ENCODE results near the gene LRMDA.

Gene LRMDA

DNA sequence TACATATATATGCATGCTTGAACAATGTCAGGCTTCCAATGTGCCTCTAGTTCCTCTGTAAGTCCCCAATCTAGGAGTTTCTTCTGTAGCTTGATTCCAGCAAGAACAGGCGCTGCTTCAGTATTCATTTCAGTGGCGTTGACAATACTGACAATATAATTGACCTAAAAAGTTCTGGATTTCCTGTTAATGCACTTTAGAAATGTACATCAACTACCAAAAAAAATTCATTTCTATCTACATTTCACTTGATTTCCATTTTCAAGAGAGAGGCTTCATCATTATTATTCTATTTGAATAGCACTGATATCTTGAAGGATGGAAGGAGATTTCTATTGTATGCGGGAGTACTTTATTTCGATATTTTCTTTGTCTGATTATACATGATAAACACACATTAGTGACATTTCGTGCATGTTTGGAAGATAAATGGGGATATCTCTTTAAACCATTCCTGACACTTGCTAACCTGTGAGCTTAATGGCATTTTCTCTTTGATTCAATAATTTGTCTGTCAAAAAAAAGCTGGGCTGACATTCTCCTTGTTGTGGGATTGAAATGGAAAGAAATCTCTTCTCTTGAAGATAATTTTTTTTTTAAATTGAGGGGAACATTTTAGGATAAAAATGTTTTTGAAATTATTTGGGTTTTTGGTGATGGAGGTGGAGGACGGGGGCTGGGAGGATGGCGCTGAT lies 568.2 kb downstream of the LRMDA start:
- TF ChIP-seq ZBTB7A (IDR thresholded peaks at IDR 0.05; ENCODE audit: low read depth) (no peak), FOXM1 (IDR thresholded peaks at IDR 0.05; ENCODE audit: borderline replicate concordance, low read depth) (no peak), CEBPB (IDR thresholded peaks at IDR 0.05) (no peak), CREB1 (IDR thresholded peaks at IDR 0.05; ENCODE audit: low read depth) (no peak), NFIC (IDR thresholded peaks at IDR 0.05) (no peak), YY1 (IDR thresholded peaks at IDR 0.05; ENCODE audit: low read depth) (no peak)
- TF ChIP-seq, protein P1, sequence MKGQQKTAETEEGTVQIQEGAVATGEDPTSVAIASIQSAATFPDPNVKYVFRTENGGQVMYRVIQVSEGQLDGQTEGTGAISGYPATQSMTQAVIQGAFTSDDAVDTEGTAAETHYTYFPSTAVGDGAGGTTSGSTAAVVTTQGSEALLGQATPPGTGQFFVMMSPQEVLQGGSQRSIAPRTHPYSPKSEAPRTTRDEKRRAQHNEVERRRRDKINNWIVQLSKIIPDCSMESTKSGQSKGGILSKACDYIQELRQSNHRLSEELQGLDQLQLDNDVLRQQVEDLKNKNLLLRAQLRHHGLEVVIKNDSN (IDR thresholded peaks at IDR 0.05): no peak
- TF ChIP-seq, protein P2, sequence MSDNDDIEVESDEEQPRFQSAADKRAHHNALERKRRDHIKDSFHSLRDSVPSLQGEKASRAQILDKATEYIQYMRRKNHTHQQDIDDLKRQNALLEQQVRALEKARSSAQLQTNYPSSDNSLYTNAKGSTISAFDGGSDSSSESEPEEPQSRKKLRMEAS (IDR thresholded peaks at IDR 0.05): no peak
- TF ChIP-seq, protein P3, sequence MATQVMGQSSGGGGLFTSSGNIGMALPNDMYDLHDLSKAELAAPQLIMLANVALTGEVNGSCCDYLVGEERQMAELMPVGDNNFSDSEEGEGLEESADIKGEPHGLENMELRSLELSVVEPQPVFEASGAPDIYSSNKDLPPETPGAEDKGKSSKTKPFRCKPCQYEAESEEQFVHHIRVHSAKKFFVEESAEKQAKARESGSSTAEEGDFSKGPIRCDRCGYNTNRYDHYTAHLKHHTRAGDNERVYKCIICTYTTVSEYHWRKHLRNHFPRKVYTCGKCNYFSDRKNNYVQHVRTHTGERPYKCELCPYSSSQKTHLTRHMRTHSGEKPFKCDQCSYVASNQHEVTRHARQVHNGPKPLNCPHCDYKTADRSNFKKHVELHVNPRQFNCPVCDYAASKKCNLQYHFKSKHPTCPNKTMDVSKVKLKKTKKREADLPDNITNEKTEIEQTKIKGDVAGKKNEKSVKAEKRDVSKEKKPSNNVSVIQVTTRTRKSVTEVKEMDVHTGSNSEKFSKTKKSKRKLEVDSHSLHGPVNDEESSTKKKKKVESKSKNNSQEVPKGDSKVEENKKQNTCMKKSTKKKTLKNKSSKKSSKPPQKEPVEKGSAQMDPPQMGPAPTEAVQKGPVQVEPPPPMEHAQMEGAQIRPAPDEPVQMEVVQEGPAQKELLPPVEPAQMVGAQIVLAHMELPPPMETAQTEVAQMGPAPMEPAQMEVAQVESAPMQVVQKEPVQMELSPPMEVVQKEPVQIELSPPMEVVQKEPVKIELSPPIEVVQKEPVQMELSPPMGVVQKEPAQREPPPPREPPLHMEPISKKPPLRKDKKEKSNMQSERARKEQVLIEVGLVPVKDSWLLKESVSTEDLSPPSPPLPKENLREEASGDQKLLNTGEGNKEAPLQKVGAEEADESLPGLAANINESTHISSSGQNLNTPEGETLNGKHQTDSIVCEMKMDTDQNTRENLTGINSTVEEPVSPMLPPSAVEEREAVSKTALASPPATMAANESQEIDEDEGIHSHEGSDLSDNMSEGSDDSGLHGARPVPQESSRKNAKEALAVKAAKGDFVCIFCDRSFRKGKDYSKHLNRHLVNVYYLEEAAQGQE (IDR thresholded peaks at IDR 0.05; ENCODE audit: low read depth): no peak

DNA sequence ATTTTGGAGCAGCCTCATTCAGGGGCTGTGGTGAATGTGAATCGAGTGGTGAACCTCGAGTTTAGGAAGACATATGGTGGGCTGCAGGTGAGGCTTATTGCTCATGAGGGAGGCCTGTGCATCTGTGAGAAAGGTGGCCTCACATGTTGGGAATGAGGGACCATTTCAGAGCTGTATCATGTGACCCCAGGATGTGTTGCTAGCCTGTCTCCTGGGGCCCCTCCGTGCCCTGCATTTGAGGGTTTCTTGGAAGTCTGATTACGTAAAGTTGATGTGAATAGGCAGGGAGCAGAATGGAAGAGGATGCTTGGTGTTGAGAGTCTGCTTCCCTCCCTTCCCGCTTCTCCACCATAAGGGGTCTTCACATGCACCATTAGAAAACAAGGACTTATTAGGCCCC lies 569.1 kb downstream of the LRMDA start:
- TF ChIP-seq TEAD4 (IDR thresholded peaks at IDR 0.05) (no peak), RAD21 (IDR thresholded peaks at IDR 0.05; ENCODE audit: low read depth) (no peak), TAF1 (IDR thresholded peaks at IDR 0.05; ENCODE audit: low read depth) (no peak)

DNA sequence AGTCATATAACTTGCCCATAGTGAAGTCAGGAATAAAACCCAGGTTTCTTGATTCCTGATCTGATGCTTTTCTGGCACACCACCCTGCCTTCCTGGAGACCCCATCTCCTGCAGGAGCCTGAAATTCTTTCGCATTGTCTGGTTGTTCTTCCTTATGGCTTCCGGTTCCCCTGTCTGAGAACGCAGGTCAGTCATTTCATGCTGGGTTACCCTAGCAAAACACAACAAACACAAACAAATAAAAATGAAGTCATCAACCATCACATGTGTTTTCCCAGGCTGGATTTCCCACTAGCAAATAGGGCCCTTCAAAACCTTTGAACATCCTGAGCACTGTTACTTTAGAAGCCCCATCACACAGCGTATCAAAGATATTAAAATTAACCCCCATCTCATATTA lies 569.6 kb downstream of the LRMDA start:
- TF ChIP-seq TEAD4 (IDR thresholded peaks at IDR 0.05): no peak
- TF ChIP-seq, protein P3 (IDR thresholded peaks at IDR 0.05; ENCODE audit: low read depth): no peak
- no peak for TF ChIP-seq TCF12 (IDR thresholded peaks at IDR 0.05; ENCODE audit: low read depth)
- no peak for TF ChIP-seq TAF1 (IDR thresholded peaks at IDR 0.05; ENCODE audit: low read depth)
- TF ChIP-seq, protein P1 (IDR thresholded peaks at IDR 0.05): no peak
- no peak for TF ChIP-seq CEBPB (IDR thresholded peaks at IDR 0.05)
- TF ChIP-seq ZBTB7A (IDR thresholded peaks at IDR 0.05; ENCODE audit: low read depth): no peak
- no peak for TF ChIP-seq EP300 (IDR thresholded peaks at IDR 0.05; ENCODE audit: borderline replicate concordance)
- TF ChIP-seq CREB1 (IDR thresholded peaks at IDR 0.05; ENCODE audit: low read depth): no peak
- TF ChIP-seq FOXM1 (IDR thresholded peaks at IDR 0.05; ENCODE audit: borderline replicate concordance, low read depth): no peak
- no peak for TF ChIP-seq NFIC (IDR thresholded peaks at IDR 0.05)
- no peak for TF ChIP-seq EGR1 (IDR thresholded peaks at IDR 0.05)
- TF ChIP-seq YY1 (IDR thresholded peaks at IDR 0.05; ENCODE audit: low read depth): no peak
- no peak for TF ChIP-seq RAD21 (IDR thresholded peaks at IDR 0.05; ENCODE audit: low read depth)

DNA sequence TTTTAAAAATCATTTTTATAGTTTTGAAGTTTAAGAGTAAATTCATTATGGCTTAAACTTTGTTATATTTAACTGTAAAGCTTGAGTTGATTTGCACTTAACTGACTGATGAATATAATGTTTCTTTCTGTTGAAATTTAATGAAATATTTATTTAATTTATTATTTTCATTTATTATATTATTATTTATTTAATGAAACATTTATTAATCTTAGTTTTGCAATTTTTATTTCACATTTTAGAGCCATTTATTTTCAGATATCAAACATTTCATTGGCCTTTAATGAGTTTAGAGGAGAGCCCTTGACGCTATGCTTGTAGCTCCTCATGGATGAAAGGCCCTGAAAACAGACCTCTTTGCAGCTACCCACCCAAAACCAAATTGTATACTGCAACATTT lies 570.0 kb downstream of the LRMDA start:
- no peak for TF ChIP-seq CREB1 (IDR thresholded peaks at IDR 0.05; ENCODE audit: low read depth)
- TF ChIP-seq CEBPB (IDR thresholded peaks at IDR 0.05): no peak
- TF ChIP-seq YY1 (IDR thresholded peaks at IDR 0.05; ENCODE audit: low read depth): no peak
- TF ChIP-seq EGR1 (IDR thresholded peaks at IDR 0.05): no peak
- TF ChIP-seq NFIC (IDR thresholded peaks at IDR 0.05): no peak
- no peak for TF ChIP-seq EP300 (IDR thresholded peaks at IDR 0.05; ENCODE audit: borderline replicate concordance)
- TF ChIP-seq TAF1 (IDR thresholded peaks at IDR 0.05; ENCODE audit: low read depth): no peak
- TF ChIP-seq RAD21 (IDR thresholded peaks at IDR 0.05; ENCODE audit: low read depth): no peak
- no peak for TF ChIP-seq ZBTB7A (IDR thresholded peaks at IDR 0.05; ENCODE audit: low read depth)
- TF ChIP-seq, protein P1 (IDR thresholded peaks at IDR 0.05): no peak
- TF ChIP-seq TEAD4 (IDR thresholded peaks at IDR 0.05): no peak
- TF ChIP-seq FOXM1 (IDR thresholded peaks at IDR 0.05; ENCODE audit: borderline replicate concordance, low read depth): no peak
- no peak for TF ChIP-seq TCF12 (IDR thresholded peaks at IDR 0.05; ENCODE audit: low read depth)
- TF ChIP-seq, protein P2 (IDR thresholded peaks at IDR 0.05): no peak
- TF ChIP-seq, protein P3 (IDR thresholded peaks at IDR 0.05; ENCODE audit: low read depth): no peak

Data from Ishikawa (cell line).